ENCODE results near the gene TRAF6.

Gene TRAF6

GRCh38 chr11:36452961-36453360 lies 57.1 kb downstream of the TRAF6 start:
- no peak overlapping the region for H3K4me3 ChIP-seq
- TF ChIP-seq, protein P1, sequence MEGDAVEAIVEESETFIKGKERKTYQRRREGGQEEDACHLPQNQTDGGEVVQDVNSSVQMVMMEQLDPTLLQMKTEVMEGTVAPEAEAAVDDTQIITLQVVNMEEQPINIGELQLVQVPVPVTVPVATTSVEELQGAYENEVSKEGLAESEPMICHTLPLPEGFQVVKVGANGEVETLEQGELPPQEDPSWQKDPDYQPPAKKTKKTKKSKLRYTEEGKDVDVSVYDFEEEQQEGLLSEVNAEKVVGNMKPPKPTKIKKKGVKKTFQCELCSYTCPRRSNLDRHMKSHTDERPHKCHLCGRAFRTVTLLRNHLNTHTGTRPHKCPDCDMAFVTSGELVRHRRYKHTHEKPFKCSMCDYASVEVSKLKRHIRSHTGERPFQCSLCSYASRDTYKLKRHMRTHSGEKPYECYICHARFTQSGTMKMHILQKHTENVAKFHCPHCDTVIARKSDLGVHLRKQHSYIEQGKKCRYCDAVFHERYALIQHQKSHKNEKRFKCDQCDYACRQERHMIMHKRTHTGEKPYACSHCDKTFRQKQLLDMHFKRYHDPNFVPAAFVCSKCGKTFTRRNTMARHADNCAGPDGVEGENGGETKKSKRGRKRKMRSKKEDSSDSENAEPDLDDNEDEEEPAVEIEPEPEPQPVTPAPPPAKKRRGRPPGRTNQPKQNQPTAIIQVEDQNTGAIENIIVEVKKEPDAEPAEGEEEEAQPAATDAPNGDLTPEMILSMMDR (IDR thresholded peaks at IDR 0.05): no peak
- H3K27me3 ChIP-seq: no peaks in the 10 kb centered on the region
- peaks cover 0 to 89% (median 73%) of the 10 kb centered on the region in 4 donors for H3K4me1 ChIP-seq
- H3K27ac ChIP-seq: peak overlapping the region; percentile 64 to 94
- no peaks in the 10 kb centered on the region for H3K9me3 ChIP-seq
- intact Hi-C loops (cut with DNase I; ENCODE audit: low total_unique reads): no loop called here
- H3K36me3 ChIP-seq: no peaks in the 10 kb centered on the region
- DNase-seq: no peak

DNA sequence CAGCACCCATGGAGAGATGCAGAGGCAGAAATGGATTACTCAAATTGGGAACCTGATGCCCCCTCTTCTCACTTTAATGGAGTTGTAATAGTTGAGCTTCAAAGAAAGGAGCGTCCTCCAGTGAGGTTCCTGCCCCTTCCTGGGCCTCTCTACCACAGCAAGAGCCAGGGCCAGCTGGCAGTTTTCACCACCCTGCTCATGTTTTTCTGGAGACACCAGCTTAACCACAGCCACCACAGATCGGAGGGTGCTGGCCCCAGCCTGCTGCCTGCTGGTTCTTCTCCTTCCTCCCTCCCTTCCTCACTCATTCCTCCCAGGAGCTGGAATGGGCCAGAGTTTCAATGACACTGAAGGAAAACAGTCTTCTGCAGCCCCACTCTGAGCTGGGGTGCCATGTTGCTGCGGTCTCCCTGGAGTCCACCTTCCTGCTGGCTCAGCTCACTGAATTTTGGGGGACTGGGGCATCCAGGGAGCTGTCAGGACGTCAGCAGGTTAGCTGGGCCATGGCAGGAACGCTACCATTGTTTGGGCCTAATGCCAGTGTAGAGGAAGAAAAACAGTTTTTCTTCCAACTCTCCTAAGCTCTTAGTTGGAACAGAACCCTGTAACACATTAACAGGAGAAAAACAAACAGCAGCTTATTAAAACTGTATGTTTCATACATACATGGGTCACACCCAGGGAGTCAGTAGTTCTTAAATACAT lies 57.7 kb downstream of the TRAF6 start:
- intact Hi-C loops (cut with DNase I; ENCODE audit: low total_unique reads): no loop called here
- peak overlapping the region; percentile 64 to 94 for H3K27ac ChIP-seq
- TF ChIP-seq, protein P1 (IDR thresholded peaks at IDR 0.05): no peak
- no peaks in the 10 kb centered on the region for H3K27me3 ChIP-seq
- no peak overlapping the region for H3K4me3 ChIP-seq
- peaks cover 0 to 92% (median 71%) of the 10 kb centered on the region in 4 donors for H3K4me1 ChIP-seq
- DNase-seq: no peak
- H3K36me3 ChIP-seq: no peaks in the 10 kb centered on the region
- no peaks in the 10 kb centered on the region for H3K9me3 ChIP-seq

- Histone ChIP-seq H3K9me3 (no peaks in the 10 kb centered on the region), H3K27ac (peak overlapping the region in 1 of 2 donors; percentile 94), H3K4me1 (peaks cover 0 to 88% (median 65%) of the 10 kb centered on the region in 4 donors), H3K27me3 (no peaks in the 10 kb centered on the region), H3K36me3 (no peaks in the 10 kb centered on the region), H3K4me3 (no peak overlapping the region)
- TF ChIP-seq, protein P1 (IDR thresholded peaks at IDR 0.05): no peak
- intact Hi-C loops (cut with DNase I; ENCODE audit: low total_unique reads): no loop called here
- DNase-seq: no peak
These were observed 58.4 kb downstream of the TRAF6 start for GRCh38 chr11:36451681-36452080.

DNA sequence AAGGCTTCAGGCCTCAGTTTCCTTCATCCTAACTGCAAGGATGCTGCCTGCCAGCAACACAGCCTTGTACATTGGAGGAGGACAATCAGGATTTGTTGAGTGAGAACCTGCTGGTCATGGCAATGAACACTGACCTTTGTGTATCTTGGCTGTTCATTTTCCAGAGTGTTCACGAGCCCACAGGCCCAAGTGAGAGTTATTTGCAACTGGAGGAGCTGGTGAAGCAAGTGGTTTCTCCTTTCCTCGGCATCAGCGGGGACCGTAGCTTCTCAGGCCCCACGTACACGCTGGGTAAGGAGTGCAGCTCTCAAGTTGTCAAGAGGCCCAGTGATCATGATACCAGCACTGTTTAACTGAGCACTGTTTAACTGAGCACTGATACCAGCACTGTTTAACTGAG lies 59.0 kb downstream of the TRAF6 start:
- DNase-seq: no peak
- H3K27me3 ChIP-seq: no peaks in the 10 kb centered on the region
- H3K27ac ChIP-seq: no peak overlapping the region
- intact Hi-C loops (cut with DNase I; ENCODE audit: low total_unique reads): no loop called here
- no peaks in the 10 kb centered on the region for H3K36me3 ChIP-seq
- TF ChIP-seq, protein P1 (IDR thresholded peaks at IDR 0.05): no peak
- peaks cover 0 to 82% (median 59%) of the 10 kb centered on the region in 4 donors for H3K4me1 ChIP-seq
- H3K9me3 ChIP-seq: no peaks in the 10 kb centered on the region
- H3K4me3 ChIP-seq: no peak overlapping the region

GRCh38 chr11:36450110-36450572 lies 59.9 kb downstream of the TRAF6 start:
- Histone ChIP-seq H3K27ac (no peak overlapping the region), H3K27me3 (no peaks in the 10 kb centered on the region), H3K9me3 (no peaks in the 10 kb centered on the region), H3K4me1 (peaks cover 0 to 73% (median 52%) of the 10 kb centered on the region in 4 donors), H3K36me3 (no peaks in the 10 kb centered on the region), H3K4me3 (peak overlapping the region in 1 of 2 donors; percentile 4)
- DNase-seq: no peak
- intact Hi-C loops (cut with DNase I; ENCODE audit: low total_unique reads): no loop called here
- TF ChIP-seq, protein P1 (IDR thresholded peaks at IDR 0.05): no peak
